Measurements from ENCODE around the gene ZSCAN12. TPM values are rescaled to one million over a fixed set of nuclear protein-coding genes. Genes with fewer than 3 reads are reported as not detected.

The ZSCAN12 gene
- total RNA-seq, 1 experiment from 2014 or later: 7.8 TPM

- Mint-ChIP-seq H3K36me3 (no peaks in the 10 kb centered on the region), H3K9me3 (peaks cover 10% of the 10 kb centered on the region), H3K27ac (no peak overlapping the region), H3K4me3 (no peak overlapping the region), H3K27me3 (ENCODE audit: low read depth) (peaks cover 54% of the 10 kb centered on the region), H3K4me1 (no peaks in the 10 kb centered on the region)
- ChIA-PET CTCF (no interaction called here), POLR2A (interaction anchor here (1.1 kb wide), 1 partner anchor 15 kb away, joined by 3 read pairs; no protein-coding TSS in a partner anchor)
- ATAC-seq (no peak), DNase-seq (ENCODE audit: low spot score) (no peak)
- no peak for TF ChIP-seq CREB1 (CRISPR knock-in tag; IDR thresholded peaks at IDR 0.05)
- TF ChIP-seq TEAD4 (CRISPR knock-in tag; IDR thresholded peaks at IDR 0.05): no peak
Observed at GRCh38 chr6:28340310-28341095, 59.0 kb downstream of the ZSCAN12 start.

- H3K4me1 Mint-ChIP-seq: peaks cover 9% of the 10 kb centered on the region
- H3K4me3 Mint-ChIP-seq: no peak overlapping the region
- ATAC-seq: no peak
- H3K9me3 Mint-ChIP-seq: peaks cover 10% of the 10 kb centered on the region
- POLR2A ChIA-PET: interaction anchor here (2.0 to 2.9 kb wide), 4 partner anchors 9 to 195 kb away, joined by 8 to 35 read pairs (median 12); partner anchors contain the start of genes ZKSCAN3 and ZKSCAN8
- H3K27ac Mint-ChIP-seq: no peak overlapping the region
- no peak for TF ChIP-seq ZNF121 (CRISPR knock-in tag; IDR thresholded peaks at IDR 0.05)
- TF ChIP-seq, protein P1, sequence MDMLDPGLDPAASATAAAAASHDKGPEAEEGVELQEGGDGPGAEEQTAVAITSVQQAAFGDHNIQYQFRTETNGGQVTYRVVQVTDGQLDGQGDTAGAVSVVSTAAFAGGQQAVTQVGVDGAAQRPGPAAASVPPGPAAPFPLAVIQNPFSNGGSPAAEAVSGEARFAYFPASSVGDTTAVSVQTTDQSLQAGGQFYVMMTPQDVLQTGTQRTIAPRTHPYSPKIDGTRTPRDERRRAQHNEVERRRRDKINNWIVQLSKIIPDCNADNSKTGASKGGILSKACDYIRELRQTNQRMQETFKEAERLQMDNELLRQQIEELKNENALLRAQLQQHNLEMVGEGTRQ (CRISPR knock-in tag; IDR thresholded peaks at IDR 0.05): no peak
- TF ChIP-seq, protein P2, sequence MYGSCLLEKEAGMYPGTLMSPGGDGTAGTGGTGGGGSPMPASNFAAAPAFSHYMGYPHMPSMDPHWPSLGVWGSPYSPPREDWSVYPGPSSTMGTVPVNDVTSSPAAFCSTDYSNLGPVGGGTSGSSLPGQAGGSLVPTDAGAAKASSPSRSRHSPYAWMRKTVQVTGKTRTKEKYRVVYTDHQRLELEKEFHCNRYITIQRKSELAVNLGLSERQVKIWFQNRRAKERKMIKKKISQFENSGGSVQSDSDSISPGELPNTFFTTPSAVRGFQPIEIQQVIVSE (CRISPR knock-in tag; IDR thresholded peaks at IDR 0.05; ENCODE audit: borderline replicate concordance): no peak
- TF ChIP-seq, protein P3, sequence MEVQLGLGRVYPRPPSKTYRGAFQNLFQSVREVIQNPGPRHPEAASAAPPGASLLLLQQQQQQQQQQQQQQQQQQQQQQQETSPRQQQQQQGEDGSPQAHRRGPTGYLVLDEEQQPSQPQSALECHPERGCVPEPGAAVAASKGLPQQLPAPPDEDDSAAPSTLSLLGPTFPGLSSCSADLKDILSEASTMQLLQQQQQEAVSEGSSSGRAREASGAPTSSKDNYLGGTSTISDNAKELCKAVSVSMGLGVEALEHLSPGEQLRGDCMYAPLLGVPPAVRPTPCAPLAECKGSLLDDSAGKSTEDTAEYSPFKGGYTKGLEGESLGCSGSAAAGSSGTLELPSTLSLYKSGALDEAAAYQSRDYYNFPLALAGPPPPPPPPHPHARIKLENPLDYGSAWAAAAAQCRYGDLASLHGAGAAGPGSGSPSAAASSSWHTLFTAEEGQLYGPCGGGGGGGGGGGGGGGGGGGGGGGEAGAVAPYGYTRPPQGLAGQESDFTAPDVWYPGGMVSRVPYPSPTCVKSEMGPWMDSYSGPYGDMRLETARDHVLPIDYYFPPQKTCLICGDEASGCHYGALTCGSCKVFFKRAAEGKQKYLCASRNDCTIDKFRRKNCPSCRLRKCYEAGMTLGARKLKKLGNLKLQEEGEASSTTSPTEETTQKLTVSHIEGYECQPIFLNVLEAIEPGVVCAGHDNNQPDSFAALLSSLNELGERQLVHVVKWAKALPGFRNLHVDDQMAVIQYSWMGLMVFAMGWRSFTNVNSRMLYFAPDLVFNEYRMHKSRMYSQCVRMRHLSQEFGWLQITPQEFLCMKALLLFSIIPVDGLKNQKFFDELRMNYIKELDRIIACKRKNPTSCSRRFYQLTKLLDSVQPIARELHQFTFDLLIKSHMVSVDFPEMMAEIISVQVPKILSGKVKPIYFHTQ (CRISPR knock-in tag; IDR thresholded peaks at IDR 0.05): no peak
- TF ChIP-seq SP1 (CRISPR knock-in tag; conservative IDR thresholded peaks at IDR 0.05): no peak
- no peak for TF ChIP-seq NR3C1 (CRISPR knock-in tag; conservative IDR thresholded peaks at IDR 0.05; ENCODE audit: low read depth)
- no peak for TF ChIP-seq EMX1 (CRISPR knock-in tag; IDR thresholded peaks at IDR 0.05)
- TF ChIP-seq TEAD4 (CRISPR knock-in tag; IDR thresholded peaks at IDR 0.05): no peak
- no peak for TF ChIP-seq TCF7 (CRISPR knock-in tag; IDR thresholded peaks at IDR 0.05; ENCODE audit: low read depth)
- no peak for TF ChIP-seq ZNF425 (CRISPR knock-in tag; conservative IDR thresholded peaks at IDR 0.05)
- no peak for TF ChIP-seq MYBL2 (CRISPR knock-in tag; IDR thresholded peaks at IDR 0.05)
- TF ChIP-seq SMAD4 (CRISPR knock-in tag; IDR thresholded peaks at IDR 0.05): no peak
- TF ChIP-seq, protein P4, sequence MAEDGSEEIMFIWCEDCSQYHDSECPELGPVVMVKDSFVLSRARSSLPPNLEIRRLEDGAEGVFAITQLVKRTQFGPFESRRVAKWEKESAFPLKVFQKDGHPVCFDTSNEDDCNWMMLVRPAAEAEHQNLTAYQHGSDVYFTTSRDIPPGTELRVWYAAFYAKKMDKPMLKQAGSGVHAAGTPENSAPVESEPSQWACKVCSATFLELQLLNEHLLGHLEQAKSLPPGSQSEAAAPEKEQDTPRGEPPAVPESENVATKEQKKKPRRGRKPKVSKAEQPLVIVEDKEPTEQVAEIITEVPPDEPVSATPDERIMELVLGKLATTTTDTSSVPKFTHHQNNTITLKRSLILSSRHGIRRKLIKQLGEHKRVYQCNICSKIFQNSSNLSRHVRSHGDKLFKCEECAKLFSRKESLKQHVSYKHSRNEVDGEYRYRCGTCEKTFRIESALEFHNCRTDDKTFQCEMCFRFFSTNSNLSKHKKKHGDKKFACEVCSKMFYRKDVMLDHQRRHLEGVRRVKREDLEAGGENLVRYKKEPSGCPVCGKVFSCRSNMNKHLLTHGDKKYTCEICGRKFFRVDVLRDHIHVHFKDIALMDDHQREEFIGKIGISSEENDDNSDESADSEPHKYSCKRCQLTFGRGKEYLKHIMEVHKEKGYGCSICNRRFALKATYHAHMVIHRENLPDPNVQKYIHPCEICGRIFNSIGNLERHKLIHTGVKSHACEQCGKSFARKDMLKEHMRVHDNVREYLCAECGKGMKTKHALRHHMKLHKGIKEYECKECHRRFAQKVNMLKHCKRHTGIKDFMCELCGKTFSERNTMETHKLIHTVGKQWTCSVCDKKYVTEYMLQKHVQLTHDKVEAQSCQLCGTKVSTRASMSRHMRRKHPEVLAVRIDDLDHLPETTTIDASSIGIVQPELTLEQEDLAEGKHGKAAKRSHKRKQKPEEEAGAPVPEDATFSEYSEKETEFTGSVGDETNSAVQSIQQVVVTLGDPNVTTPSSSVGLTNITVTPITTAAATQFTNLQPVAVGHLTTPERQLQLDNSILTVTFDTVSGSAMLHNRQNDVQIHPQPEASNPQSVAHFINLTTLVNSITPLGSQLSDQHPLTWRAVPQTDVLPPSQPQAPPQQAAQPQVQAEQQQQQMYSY (CRISPR knock-in tag; IDR thresholded peaks at IDR 0.05): no peak
- H3K36me3 Mint-ChIP-seq: no peaks in the 10 kb centered on the region
- no peak for DNase-seq (ENCODE audit: low spot score)
- peaks cover 25% of the 10 kb centered on the region for H3K27me3 Mint-ChIP-seq (ENCODE audit: low read depth)
- CTCF ChIA-PET: interaction anchor here (1.5 to 3.4 kb wide), 3 partner anchors 18 to 46 kb away, joined by 7 to 35 read pairs (median 11); no protein-coding TSS in a partner anchor
Observed at GRCh38 chr6:28337121-28337520, 62.4 kb downstream of the ZSCAN12 start.
